Naive thymus-derived CD4-positive, alpha-beta T cell (primary cell): Measurements from ENCODE around the gene ABI3BP. TPM values are rescaled to one million over a fixed set of nuclear protein-coding genes. Genes with fewer than 3 reads are reported as not detected.

ENCODE experiments used
- ATAC-seq: fragments of 150-1000 bp; cut with Tn5 transposase; 2 replicates; pipeline ENCODE4 v1.10.0; 2021; ENCODE audit warnings: mild to moderate bottlenecking, moderate library complexity
- CTCF ChIA-PET: fragments of 350-600 bp; sonication (Branson Sonifier 250); formaldehyde crosslinking; loops from one replicate; lab custom pipeline; 2021; ENCODE audit warnings: antibody characterized with exemption; lab: Charles Lee
- POLR2A ChIA-PET: fragments of 350-600 bp; sonication (Branson Sonifier 250); formaldehyde crosslinking; loops from one replicate; lab custom pipeline; 2021; ENCODE audit warnings: antibody characterized with exemption, inconsistent platforms; lab: Charles Lee
- DNase-seq, 9 donors: peaks; one replicate each; pipeline versions ENCODE4 v3.0.0 to v3.0.0-alpha.2; 2020 to 2022; ENCODE audit warnings: mixed read lengths in 1 of 9
- H3K27ac ChIP-seq: one replicate; pipeline ENCODE4 v1.7.0; 2013; ENCODE audit warnings: mild to moderate bottlenecking, low read depth, low read length, moderate library complexity
- H3K27me3 ChIP-seq, 2 donors: one replicate each; pipeline ENCODE4 v1.7.0; 2013; ENCODE audit warnings: low read length in 2 of 2, mild to moderate bottlenecking in 2 of 2, moderate library complexity in 2 of 2; ENCODE audit not compliant: control insufficient read depth in 2 of 2, insufficient read depth in 2 of 2
- H3K36me3 ChIP-seq, 3 experiments: 1 replicate in 2 of 3; 2 replicates in 1 of 3; pipeline ENCODE4 v1.7.0; 2013; ENCODE audit warnings: low read length in 3 of 3, mild to moderate bottlenecking in 3 of 3, moderate library complexity in 1 of 3; ENCODE audit not compliant: insufficient read depth in 3 of 3, control insufficient read depth in 2 of 3
- H3K4me1 ChIP-seq, 2 donors: one replicate each; pipeline ENCODE4 v1.7.0; 2013; ENCODE audit warnings: low read length in 2 of 2, mild to moderate bottlenecking in 2 of 2, moderate library complexity in 1 of 2; ENCODE audit not compliant: control insufficient read depth in 2 of 2, insufficient read depth in 2 of 2
- H3K4me3 ChIP-seq: 2 replicates; pipeline ENCODE4 v1.7.0; 2013; ENCODE audit warnings: mild to moderate bottlenecking, low read length
- H3K9me3 ChIP-seq, 3 experiments: 1 replicate in 2 of 3; 2 replicates in 1 of 3; pipeline ENCODE4 v1.7.0; 2013; ENCODE audit warnings: low read length in 3 of 3; ENCODE audit not compliant: control insufficient read depth in 2 of 3
- H3K27ac Mint-ChIP-seq, 9 donors: one replicate each; pipeline ENCODE4 v1.8.0; 2020 to 2022; ENCODE audit warnings: mixed read lengths in 9 of 9, mild to moderate bottlenecking in 8 of 9, moderate library complexity in 5 of 9, inconsistent platforms in 2 of 9
- H3K27me3 Mint-ChIP-seq, 5 donors: one replicate each; pipeline ENCODE4 v1.8.0; 2021 to 2022; ENCODE audit warnings: mixed read lengths in 5 of 5, mild to moderate bottlenecking in 1 of 5
- H3K36me3 Mint-ChIP-seq, 5 donors: one replicate each; pipeline ENCODE4 v1.8.0; 2020 to 2022; ENCODE audit warnings: mixed read lengths in 5 of 5, mild to moderate bottlenecking in 3 of 5, inconsistent platforms in 1 of 5
- H3K4me1 Mint-ChIP-seq, 7 donors: one replicate each; pipeline ENCODE4 v1.8.0; 2020 to 2022; ENCODE audit warnings: mixed read lengths in 7 of 7, mild to moderate bottlenecking in 3 of 7, inconsistent platforms in 1 of 7
- H3K4me3 Mint-ChIP-seq, 10 donors: one replicate each; pipeline ENCODE4 v1.8.0; 2020 to 2022; ENCODE audit warnings: mild to moderate bottlenecking in 10 of 10, mixed read lengths in 10 of 10, moderate library complexity in 6 of 10, inconsistent platforms in 2 of 10
- H3K9me3 Mint-ChIP-seq, 11 donors: one replicate each; pipeline ENCODE4 v1.8.0; 2020 to 2022; ENCODE audit warnings: mixed read lengths in 11 of 11, mild to moderate bottlenecking in 4 of 11, inconsistent platforms in 1 of 11, moderate library complexity in 1 of 11
- intact Hi-C, 2 donors: fragments of 100-400 bp; cut with micrococcal nuclease; formaldehyde crosslinking; loops; one replicate each; pipeline ENCODE4 v1.15.1; 2023
- polyA plus RNA-seq, 2 donors: library from polyadenylated mRNA; unstranded; fragments of 300-500 nt; fragmentation: Illumina TruSeq; gene quantifications; one replicate each; pipeline ENCODE4 v1.2.3, GENCODE V29; 2021
- total RNA-seq, 6 experiments: library from RNA in 5 of 6; stranded (reverse) in 5 of 6; gene quantifications; 1 replicate in 5 of 6; 2 replicates in 1 of 6; pipeline ENCODE4 v1.2.3 and lab custom pipeline; 2021 to 2026

The ABI3BP gene
- total and polyA plus RNA-seq, 7 experiments from 2014 or later: not detected

DNA sequence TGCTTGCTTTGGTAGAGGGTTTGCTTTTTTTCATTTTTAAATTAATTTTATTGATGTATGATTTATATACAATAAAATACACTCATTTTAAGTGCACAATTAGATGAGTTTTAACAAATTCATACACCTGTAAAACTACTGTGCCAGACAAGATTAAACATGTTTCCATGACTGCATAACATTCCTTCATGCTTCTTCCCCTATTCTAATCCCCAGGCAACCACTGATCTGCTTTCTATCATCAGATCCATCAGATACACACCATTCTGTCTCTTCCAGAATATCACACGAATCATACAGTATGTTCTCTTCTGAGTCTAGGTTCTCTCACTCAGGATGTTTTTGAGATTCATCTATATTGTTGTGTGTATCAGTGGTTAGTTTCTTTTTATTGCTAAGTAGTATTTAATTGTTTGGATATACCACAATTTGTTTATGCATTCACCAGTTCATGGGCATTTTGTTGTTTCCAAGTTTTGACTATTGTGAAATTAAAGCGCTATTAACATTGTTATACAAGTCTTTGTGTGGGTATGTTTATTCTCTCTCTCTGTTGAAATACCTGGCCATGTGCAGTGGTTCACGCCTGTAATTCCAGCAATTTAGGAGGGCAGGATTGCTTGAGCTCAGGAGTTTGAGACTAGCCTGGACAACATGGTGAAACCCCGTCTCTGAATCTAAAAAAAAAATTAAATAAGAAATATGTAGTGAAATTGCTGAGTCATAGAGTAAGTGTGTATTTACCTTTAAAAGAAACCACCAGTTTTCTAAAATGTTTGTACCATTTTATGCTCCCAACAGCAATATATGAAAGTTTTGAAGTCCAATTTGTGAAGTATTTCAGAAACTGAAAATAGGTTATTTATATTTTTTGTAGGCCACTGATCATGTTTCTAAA is 290.9 kb downstream of the ABI3BP start:
- H3K4me3 Mint-ChIP-seq: no peak overlapping the region
- Histone ChIP-seq H3K36me3 (no peaks in the 10 kb centered on the region), H3K4me3 (no peak overlapping the region), H3K27me3 (no peaks in the 10 kb centered on the region), H3K9me3 (no peaks in the 10 kb centered on the region), H3K4me1 (no peaks in the 10 kb centered on the region), H3K27ac (no peak overlapping the region)
- no peaks in the 10 kb centered on the region for H3K36me3 Mint-ChIP-seq
- ChIA-PET CTCF (no interaction called here), POLR2A (no interaction called here)
- H3K4me1 Mint-ChIP-seq: no peaks in the 10 kb centered on the region
- H3K9me3 Mint-ChIP-seq: no peaks in the 10 kb centered on the region
- intact Hi-C loops: loop anchor here in 1 of 2 donors (10.0 kb wide), 1 partner anchor 1072 kb away; the partner anchor contains the start of gene NXPE3
- peaks cover 24 to 53% (median 42%) of the 10 kb centered on the region in 5 donors for H3K27me3 Mint-ChIP-seq
- DNase-seq (no peak), ATAC-seq (no peak)
- no peak overlapping the region for H3K27ac Mint-ChIP-seq

DNA sequence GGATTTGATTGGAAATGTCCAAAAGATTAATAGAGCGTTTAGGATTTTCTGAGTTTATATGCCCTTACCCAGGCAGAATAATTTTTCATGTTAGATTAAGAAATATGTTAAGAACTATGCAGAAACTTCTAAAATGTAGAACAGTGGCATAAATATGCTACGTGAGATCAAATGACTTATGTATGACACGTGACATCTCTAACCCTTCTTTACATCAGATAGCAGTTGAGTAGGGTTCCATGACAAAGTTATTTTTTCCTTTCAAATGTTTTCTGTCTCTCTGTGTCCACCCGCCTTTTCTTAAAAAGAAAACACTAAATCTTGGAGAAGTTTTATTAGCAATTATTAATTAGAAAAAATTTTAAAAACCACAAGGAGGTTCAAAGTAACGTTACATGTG is 292.5 kb downstream of the ABI3BP start:
- no peaks in the 10 kb centered on the region for H3K36me3 ChIP-seq
- CTCF ChIA-PET: no interaction called here
- peaks cover 33 to 61% (median 51%) of the 10 kb centered on the region in 5 donors for H3K27me3 Mint-ChIP-seq
- H3K9me3 ChIP-seq: no peaks in the 10 kb centered on the region
- H3K27me3 ChIP-seq: no peaks in the 10 kb centered on the region
- H3K9me3 Mint-ChIP-seq: peaks cover 0 to 2% (median 0%) of the 10 kb centered on the region in 11 donors
- H3K36me3 Mint-ChIP-seq: no peaks in the 10 kb centered on the region
- ATAC-seq: no peak
- H3K27ac Mint-ChIP-seq: no peak overlapping the region
- no peak overlapping the region for H3K4me3 Mint-ChIP-seq
- DNase-seq: no peak
- no peaks in the 10 kb centered on the region for H3K4me1 Mint-ChIP-seq
- H3K4me3 ChIP-seq: no peak overlapping the region
- POLR2A ChIA-PET: no interaction called here
- no peak overlapping the region for H3K27ac ChIP-seq
- no peaks in the 10 kb centered on the region for H3K4me1 ChIP-seq
- intact Hi-C loops: loop anchor here in 1 of 2 donors (10.0 kb wide), 1 partner anchor 1074 kb away; the partner anchor contains the start of gene NXPE3
